ENCODE measurements around the gene CD83.

The CD83 gene

GRCh38 chr6:14091339-14091978 lies 26.1 kb upstream of the CD83 start:
- no peak for DNase-seq (ENCODE audit: low read depth in 1 of 2, low spot score in 1 of 2)

- no peak for DNase-seq (ENCODE audit: low read depth in 1 of 2, low spot score in 1 of 2)
Measured at GRCh38 chr6:14092316-14092715, 25.3 kb upstream of the CD83 start.

- no peak for DNase-seq (ENCODE audit: low read depth in 1 of 2, low spot score in 1 of 2)
Measured at GRCh38 chr6:14092838-14093789, 24.5 kb upstream of the CD83 start.

- no peak for DNase-seq (ENCODE audit: low read depth in 1 of 2, low spot score in 1 of 2)
Measured at GRCh38 chr6:14094721-14095120, 22.9 kb upstream of the CD83 start.

GRCh38 chr6:14095437-14095836 lies 22.1 kb upstream of the CD83 start:
- no peak for DNase-seq (ENCODE audit: low read depth in 1 of 2, low spot score in 1 of 2)

GRCh38 chr6:14100138-14100537 lies 17.4 kb upstream of the CD83 start:
- no peak for DNase-seq (ENCODE audit: low read depth in 1 of 2, low spot score in 1 of 2)

GRCh38 chr6:14100966-14101365 lies 16.6 kb upstream of the CD83 start:
- no peak for DNase-seq (ENCODE audit: low read depth in 1 of 2, low spot score in 1 of 2)

- no peak for DNase-seq (ENCODE audit: low read depth in 1 of 2, low spot score in 1 of 2)
Measured at GRCh38 chr6:14102383-14102782, 15.2 kb upstream of the CD83 start.

GRCh38 chr6:14105547-14105946 lies 12.0 kb upstream of the CD83 start:
- DNase-seq (ENCODE audit: low read depth in 1 of 2, low spot score in 1 of 2): no peak

DNA sequence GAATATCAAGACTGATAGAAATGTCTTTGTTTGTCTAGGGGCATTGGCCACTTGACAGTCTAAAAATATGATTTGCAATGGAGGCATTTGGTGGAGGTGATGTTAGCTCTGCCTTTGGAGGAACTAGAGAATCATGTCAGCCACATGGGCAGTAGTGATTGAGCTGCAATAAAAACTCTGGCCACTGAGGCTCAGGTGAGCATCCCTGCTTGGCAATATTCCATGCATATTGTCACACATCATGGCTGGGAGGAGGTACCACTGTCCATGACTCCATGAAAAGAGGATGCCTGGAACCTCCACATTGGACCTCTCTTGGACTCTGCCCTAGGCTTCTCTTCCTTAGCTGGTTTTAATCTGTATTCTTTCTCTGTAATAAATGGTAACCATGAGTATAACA lies 10.6 kb upstream of the CD83 start:
- DNase-seq (ENCODE audit: low read depth in 1 of 2, low spot score in 1 of 2): no peak

DNA sequence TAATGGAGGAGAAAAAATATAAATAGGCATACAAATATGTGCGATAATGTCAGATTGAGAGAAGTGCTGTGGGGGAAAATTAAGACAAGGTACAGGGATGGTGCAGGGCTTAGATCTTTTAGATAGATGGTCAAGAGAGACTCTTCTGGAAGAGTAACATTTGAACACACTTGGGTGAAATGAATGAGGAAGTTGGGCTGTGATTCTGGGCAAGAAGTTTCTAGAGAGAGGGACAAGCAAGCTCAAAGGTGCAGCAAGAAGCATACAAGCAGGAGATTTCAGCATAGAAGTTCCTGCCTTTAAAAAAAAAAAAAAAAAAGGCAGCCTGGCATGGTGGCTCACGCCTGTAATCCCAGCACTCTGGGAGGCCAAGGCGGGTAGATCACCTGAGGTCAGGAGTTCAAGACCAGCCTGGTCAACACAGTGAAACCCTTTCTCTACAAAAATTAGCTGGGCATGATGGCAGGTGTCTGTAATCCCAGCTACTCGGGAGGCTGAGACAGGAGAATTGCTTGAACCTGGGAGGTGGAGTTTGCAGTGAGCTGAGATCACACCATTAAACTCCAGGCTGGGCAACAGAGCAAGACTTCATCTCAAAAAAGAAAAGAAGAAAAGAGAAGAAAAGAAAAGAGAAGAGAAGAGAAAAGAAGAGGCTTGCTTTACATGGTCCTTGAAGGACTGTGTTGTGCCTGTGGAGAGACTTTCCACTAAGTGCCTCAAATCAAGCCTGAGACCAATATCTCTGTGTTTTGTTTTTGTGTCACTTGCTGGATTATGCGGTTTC lies 9.7 kb upstream of the CD83 start:
- DNase-seq (ENCODE audit: low read depth in 1 of 2, low spot score in 1 of 2): no peak

DNA sequence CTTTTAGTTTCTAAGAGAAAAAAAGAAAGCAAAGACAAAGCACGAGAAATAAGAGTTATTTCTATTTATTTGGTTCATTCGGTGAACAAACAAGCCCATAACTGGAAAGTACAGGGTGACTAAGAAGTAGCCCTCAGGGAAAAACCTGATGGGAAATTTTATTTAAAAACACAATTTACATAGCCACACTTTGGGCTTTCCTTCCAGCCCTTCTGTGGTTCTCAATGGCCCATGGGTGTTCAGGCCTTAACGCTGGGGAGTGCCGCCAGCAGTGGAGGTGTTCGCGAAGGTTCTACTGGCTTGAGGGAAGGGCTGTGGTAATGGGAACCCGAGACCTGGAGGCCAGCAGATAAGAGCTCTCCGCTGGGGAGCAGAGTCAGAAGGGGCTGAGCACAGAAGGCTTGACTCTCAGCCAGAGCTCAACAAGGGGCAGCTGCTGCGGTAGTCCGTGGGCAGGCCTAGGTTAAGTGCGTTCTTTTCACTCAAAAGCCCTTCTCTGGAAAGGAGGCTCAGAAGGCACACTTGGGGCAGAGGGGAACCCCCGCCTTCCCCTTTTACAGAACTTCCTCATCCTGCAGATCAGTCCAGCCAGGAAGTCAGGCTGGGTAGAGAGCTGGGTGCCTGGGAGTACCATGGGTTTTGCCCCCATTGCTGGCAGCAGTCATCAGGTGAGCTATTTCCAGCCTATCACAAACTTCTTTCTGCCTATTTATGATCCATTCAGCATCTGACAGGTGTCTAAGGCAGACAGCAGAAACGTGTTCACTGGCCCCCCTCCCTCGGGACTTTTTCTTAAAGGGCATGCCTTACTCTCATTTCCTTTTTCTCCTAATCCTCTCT lies 8.8 kb upstream of the CD83 start:
- peak in 1 of 2 donors; percentile 10 for DNase-seq (ENCODE audit: low read depth in 1 of 2, low spot score in 1 of 2)

- DNase-seq (ENCODE audit: low read depth in 1 of 2, low spot score in 1 of 2): no peak
Measured at GRCh38 chr6:14109411-14109826, 8.2 kb upstream of the CD83 start.

DNA sequence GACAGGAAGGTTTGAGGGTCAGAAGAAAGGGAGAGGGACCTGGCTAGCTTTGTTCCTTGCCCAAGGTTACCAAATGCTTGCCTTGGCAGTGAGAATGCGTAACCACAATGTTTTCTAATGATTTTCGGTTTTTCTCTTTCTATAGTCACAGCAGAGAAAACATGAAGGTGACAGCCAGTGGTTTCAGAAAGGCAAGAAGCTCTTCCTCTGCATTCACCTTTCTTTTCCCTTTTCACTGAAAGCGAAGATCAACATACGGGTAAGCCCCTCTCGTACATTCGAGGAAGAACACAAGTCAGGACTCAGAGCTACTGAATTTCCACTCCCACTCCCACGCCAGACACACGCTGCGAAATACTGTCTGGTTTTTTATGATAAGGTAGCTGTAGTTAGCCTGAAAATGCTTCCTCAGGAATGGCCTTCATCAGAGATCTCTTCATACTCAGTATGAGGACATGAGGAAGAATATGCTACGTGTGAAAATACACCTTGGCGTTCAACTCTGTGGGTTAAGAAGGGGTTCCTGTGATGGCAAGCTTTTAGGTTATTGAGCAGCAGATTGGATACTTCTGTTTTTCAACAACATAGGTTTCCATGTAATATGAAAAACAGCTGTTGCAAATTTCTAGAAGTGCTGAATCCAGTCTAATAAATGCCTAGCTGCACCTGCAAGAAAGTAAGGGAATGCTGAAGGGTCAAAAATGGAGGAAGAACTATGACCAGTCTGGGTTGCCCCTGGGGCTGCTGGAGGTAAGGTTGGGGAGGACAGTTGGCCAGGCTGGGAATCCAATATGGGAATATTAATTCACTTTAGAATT lies 7.4 kb upstream of the CD83 start:
- no peak for DNase-seq (ENCODE audit: low read depth in 1 of 2, low spot score in 1 of 2)

DNA sequence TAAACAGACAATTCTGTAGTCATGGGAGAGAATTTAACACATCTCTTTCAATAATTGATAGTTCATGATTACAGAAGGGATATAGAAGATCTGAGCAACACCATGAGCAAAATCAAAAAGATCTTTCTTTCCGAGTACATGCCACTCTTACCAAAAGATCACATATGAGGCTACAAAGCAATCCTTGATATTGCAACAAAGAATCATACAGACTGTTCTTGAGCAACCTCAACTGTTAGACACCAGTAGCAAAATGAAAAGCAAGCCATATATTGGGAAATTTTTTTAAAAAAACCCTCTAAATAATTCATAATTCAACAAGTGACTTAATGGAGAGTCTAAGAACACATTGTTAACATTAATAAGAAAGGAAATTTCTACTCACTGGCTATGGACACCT lies 3.6 kb upstream of the CD83 start:
- no peak for DNase-seq (ENCODE audit: low read depth in 1 of 2, low spot score in 1 of 2)

- DNase-seq (ENCODE audit: low read depth in 1 of 2, low spot score in 1 of 2): no peak
Measured at GRCh38 chr6:14118091-14118439, 493 bp downstream of the CD83 start.

GRCh38 chr6:14118446-14118845 lies 874 bp downstream of the CD83 start:
- no peak for DNase-seq (ENCODE audit: low read depth in 1 of 2, low spot score in 1 of 2)

- no peak for DNase-seq (ENCODE audit: low read depth in 1 of 2, low spot score in 1 of 2)
Measured at GRCh38 chr6:14119784-14120183, 2.2 kb downstream of the CD83 start.

DNA sequence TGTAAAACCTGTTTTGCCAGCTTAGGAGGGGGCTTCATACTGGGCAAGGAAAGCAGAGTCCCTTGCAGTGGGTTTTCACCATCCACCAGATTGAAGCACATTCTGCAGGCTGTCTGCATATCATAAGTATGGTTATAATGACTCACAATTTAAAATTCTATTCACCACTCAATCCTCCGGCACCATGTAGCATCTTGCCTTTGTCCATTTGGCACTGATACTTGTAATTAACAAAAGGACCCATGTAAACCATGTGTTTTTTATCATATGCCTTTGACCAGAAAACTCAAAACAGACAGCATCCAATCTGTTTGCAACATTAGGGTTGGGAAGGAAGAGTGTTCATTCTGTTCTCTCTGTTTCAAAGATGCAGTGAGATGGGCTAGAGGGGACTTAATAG lies 3.0 kb downstream of the CD83 start:
- DNase-seq (ENCODE audit: low read depth in 1 of 2, low spot score in 1 of 2): no peak

DNA sequence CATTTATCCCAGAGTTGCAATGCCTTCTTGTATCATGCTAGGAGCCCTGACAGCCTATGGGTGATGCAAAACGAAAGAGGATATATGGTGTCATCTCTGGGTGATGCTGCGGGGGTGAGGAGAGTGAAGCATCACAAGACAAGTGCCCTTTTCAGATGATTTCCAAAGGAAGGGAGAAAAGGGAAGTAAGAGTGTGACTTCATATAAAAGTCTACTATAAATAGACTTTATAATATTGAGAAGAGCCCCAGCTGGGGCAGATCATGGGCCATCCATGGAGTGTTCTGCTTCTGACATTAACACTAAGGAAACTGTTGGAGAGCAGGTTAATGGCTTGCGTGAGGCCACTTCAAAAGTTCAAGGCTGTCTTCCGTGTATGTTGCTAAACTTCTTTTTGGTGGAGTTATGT lies 4.4 kb downstream of the CD83 start:
- peak in 1 of 2 donors; percentile 11 for DNase-seq (ENCODE audit: low read depth in 1 of 2, low spot score in 1 of 2)
